GM12873 (cell line): Measurements from ENCODE around the gene HOXD3.

Source experiments
- CTCF ChIP-seq: IDR thresholded peaks from 2 replicates; pipeline ENCODE4 v1.5.1; 2012; ENCODE audit warnings: low read depth, mild to moderate bottlenecking, moderate library complexity, low read length, control low read depth; ENCODE audit not compliant: insufficient read depth; ENCODE audit errors: missing control alignments

Gene HOXD3

GRCh38 chr2:176205126-176205525 is 48.0 kb downstream of the HOXD3 start:
- no peak for TF ChIP-seq CTCF

- no peak for TF ChIP-seq CTCF
These were observed 49.0 kb downstream of the HOXD3 start for GRCh38 chr2:176206136-176206535.

- TF ChIP-seq CTCF, result no peak
These were observed 49.6 kb downstream of the HOXD3 start for GRCh38 chr2:176206682-176207081.

GRCh38 chr2:176211110-176211509 is 54.0 kb downstream of the HOXD3 start:
- TF ChIP-seq CTCF, result no peak

GRCh38 chr2:176212276-176212675 is 55.2 kb downstream of the HOXD3 start:
- TF ChIP-seq CTCF, result no peak

- TF ChIP-seq CTCF, result no peak
These were observed 56.3 kb downstream of the HOXD3 start for GRCh38 chr2:176213406-176213805.
